ENCODE measurements around the gene MUCL3.
"Not testable (repeated sequence)": the region's sequence is repeated elsewhere in the genome, so short reads cannot be mapped to it uniquely, and the experiment has no call there.

The MUCL3 gene

GRCh38 chr6:30913721-30914075, 27.1 kb upstream of the MUCL3 start:
- DNase-seq (ENCODE audit: low read depth) = no peak

DNA sequence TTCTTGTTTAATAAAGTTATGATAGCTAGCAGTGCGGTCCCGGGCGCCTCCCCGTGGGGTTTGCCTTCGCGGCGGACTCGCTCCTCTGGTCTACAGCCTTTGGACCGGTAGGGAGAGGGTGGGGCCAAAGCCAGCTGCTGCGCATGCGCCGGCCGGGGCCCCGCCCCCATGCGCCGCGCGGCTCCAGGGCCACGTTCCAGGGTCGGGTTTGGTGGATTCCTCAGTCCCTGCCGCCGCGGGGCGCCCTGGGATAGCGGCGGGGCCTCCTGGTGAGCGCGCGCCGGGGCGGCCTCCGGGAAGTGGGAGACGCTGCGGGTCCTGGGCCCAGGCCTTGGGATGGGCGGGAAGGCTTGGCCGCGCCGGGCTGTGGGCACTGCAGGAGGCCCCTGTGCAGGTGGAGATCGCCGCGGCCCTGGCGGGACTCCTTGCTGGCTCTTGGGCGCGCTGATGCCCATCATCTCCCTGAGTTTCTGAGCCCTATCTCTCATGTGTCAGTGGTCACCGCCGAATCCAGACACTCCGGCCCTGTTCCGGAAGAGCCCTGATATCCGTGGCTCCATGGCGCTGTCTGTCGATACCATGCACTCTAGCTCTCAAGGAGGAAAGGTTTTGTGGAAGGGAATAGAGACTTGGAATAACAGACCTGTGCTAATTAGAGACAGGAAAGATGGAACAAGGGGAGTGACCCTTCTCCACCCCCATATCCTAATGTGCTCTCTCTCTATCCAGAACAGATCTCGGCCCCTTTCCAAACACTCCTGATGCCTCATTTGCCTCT, 26.5 kb upstream of the MUCL3 start, which contains the start of gene VARS2:
TSS of gene VARS2 (plus strand) at position 163 of the 778 bp plus-strand sequence. CDS start at position 762, 599 bp downstream.
- DNase-seq (ENCODE audit: low read depth) = peak; percentile 90

- no peak for DNase-seq (ENCODE audit: low read depth)
Measured at GRCh38 chr6:30914854-30915590, 25.8 kb upstream of the MUCL3 start.

GRCh38 chr6:30915591-30915946, 25.2 kb upstream of the MUCL3 start:
- peak; percentile 67 for DNase-seq (ENCODE audit: low read depth)

- no peak for DNase-seq (ENCODE audit: low read depth)
Measured at GRCh38 chr6:30917041-30917440, 23.7 kb upstream of the MUCL3 start.

DNA sequence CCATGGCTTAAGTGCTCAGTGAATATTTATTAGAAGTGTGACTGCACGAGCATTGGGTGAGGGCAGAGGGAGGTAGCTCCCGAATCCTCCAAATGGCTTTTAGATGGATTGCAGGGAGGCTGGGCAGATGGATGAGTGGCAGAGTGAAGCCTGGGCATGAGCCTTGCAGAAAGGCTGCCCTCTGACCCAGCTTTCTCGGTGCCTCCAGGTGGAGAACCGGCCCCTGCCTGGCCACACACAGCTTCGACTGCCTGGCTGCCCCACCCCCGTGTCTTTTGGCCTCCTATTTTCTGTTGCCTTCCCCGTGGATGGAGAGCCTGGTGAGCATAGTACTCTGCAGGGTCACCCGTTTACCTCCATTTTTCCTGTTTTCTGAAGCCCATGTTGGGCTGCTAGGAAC, 23.3 kb upstream of the MUCL3 start:
- no peak for DNase-seq (ENCODE audit: low read depth)

DNA sequence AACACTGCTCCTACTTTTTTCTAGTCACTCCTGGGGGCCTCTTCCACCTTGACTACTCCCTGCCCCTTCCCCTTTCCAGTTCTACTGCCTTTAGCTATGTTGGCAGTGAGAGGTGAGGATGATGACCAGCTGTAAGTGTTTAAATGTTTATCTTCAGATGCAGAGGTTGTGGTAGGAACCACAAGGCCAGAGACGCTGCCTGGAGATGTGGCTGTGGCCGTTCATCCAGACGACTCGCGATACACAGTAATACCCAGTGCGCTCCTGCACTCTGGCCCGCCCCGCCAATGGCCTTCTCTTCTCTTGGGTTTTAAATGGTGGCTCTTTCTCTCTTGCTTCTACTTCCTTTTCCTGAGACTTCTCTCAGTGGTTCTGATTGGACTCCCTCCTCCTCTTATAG, 22.1 kb upstream of the MUCL3 start:
- DNase-seq (ENCODE audit: low read depth) = no peak

DNA sequence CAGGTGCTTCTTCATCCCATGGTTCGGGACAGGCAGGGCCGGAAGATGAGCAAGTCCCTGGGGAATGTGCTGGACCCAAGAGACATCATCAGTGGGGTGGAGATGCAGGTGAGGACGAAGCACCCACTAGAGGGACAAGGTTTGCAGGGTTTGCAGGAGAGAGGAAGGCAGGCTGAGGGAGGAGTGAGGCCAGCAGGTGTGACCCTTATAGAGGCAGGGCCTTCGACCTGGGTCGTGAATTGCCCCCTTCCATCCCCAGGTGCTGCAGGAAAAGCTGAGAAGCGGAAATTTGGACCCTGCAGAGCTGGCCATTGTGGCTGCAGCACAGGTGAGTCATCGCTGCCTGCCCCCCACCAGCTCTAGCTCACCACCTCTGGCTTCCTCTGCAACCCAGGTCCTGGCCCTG, 18.3 kb upstream of the MUCL3 start:
- DNase-seq (ENCODE audit: low read depth) = no peak

DNA sequence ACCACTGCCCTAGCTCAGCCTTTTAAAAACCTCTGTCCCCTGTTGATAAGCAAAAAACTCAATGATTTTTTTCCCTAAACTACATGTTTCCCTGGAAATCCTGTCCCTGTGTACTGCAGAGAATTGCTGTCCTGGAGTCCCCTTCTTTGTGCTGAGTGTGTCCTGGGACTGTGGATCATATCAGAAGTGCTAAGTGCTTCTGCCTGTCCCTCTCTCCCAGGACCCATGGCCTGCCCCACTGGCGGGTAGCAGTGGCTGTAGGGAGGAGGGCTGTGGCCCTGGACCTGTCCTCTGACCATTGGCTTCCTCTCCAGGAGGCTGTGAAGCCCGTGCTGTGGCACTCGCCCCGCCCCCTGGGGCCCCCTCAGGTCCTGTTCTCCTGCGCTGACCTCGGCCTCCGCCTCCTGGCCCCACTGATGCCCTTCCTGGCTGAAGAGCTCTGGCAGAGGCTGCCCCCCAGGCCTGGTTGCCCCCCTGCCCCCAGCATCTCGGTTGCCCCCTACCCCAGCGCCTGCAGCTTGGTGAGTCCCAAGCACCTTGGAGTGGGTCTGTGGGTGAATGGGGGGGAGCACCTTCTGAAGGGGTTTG, 16.6 kb upstream of the MUCL3 start:
- DNase-seq (ENCODE audit: low read depth) = not testable (repeated sequence)

DNA sequence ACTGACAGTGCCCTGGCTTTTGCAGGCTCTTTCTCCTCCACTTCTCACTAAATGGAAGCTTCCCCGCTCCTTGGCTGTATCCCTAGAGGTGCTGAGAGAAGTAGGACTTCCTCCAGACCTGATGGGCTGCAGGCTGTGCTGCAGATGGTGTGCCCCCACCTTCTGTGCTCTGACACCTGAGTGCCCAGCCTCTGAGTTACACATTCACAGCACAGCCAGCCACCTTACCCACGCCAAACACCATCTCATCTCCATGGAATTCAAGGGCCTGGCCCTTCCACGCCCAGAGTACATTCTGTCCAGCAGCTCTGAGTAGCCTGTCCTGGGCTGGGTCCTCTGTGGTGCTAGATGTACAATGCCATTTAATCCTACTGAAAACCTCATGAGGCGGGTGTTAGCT, 14.1 kb upstream of the MUCL3 start:
- DNase-seq (ENCODE audit: low read depth) = no peak

DNA sequence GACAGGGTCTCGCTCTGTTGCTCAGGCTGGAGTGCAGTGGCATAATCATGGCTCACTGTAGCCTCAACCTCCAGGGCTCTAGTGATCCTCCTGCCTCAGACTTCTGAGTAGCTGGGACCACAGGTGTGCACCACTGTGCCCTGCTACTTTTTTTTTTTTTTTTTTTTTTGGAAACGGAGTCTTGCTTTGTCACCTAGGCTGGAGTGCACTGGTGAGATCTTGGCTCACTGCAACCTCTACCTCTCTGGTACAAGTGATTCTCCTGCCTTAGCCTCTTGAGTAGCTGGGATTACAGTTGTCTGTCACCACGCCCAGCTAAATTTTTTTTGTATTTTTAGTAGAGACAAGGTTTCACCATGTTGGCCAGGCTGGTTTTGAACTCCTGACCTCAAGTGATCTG, 13.7 kb upstream of the MUCL3 start:
- not testable (repeated sequence) for DNase-seq (ENCODE audit: low read depth)

DNA sequence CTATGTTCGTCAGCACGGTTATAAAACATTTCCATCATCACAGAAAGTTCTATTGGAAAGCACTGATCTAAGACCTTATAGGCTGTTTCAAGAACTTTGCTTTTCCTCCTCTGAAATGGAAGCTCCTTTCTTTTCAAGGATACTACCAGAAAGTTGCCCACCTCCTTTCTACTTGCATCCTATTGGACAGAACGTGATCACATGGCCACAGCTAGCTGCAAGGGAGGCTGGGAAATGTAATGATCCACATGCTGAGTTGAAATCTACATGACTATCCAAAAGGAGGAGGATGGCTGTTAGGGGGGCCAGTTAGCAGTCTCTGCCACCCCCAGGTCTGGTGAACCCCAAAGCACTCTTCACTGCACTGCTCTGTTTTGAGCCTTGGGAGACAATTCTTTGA, 12.1 kb upstream of the MUCL3 start:
- DNase-seq (ENCODE audit: low read depth) = no peak

DNA sequence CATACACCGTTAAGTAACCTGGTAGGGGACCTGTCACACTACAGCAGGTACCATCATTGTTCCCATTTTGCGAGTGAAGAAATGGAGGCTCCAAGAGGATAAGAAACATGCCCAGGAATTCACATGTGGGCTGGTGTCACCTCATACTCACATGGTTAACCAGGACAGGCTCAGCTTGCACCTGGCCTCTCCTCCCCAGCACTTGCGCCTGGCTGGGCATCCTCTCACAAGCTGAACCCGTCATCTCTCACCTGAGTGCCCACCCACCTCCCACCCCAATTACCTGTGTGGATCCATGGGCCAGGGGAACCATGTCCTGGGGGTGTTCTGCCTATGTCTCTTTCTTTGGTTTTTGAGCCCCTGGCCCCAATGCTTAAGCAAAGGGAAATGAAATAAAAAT, 10.3 kb upstream of the MUCL3 start:
- no peak for DNase-seq (ENCODE audit: low read depth)

GRCh38 chr6:30931272-30931671, 9.5 kb upstream of the MUCL3 start:
- DNase-seq (ENCODE audit: low read depth) = no peak

GRCh38 chr6:30931969-30932645, 8.7 kb upstream of the MUCL3 start, which contains the start of gene SFTA2:
Gene SFTA2 (minus strand): TSS chr6:30932170. CDS start chr6:30932096, 74 bp downstream.
- no peak for DNase-seq (ENCODE audit: low read depth)

DNA sequence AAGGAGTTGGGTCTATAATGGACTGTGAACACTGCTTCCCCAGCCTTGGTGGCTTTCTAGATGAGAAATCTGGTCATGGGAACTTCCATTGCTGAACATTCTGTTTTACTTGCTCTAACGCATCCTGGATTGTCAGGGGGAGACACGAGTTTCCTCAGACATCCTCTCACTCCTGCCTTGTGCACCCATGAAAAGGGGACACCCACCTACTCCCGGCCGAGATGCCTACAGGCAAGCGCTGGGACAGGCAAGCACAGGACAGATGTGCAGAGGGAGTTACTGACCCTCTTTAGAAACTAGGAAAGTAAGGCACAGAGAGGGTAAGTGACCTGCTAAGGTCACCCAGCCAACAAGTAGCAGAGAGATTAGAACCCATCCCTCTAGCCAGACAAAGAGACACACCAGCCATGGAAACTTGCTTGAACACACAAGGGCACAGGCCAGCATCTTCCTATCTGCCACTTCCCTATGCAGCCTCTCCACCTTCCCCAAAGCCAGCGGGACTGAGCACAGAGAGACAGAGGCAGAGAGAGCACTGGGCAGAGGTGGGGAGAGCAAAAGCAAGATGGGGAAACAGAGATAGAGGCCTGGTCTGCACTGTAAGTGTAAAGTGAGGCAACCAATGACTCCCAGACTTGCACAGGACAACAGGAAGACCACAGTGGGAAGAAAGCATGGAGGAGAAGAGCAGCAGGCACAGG, 8.0 kb upstream of the MUCL3 start:
- DNase-seq (ENCODE audit: low read depth) = no peak

- DNase-seq (ENCODE audit: low read depth) = no peak
Measured at GRCh38 chr6:30935018-30935417, 5.8 kb upstream of the MUCL3 start.

DNA sequence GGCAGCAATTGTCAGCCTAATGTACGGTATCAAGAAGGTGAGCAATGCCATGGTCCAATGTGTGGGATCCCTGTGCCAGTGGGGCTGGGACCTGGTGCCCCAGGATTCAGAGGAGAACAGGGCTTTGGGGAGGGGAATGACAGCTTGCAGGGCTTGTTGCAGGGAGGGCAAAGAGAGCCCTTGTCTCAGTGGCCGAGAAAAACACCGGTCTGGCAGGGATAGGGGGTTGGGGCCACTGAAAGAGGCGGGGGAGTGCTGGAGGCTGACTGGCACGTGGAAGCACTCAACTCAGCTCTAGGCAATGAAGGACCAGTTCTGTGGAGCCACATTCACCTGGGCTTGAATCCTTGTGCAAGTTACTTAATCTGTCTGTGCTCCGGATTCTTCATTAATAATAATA, 3.5 kb upstream of the MUCL3 start:
- no peak for DNase-seq (ENCODE audit: low read depth)

GRCh38 chr6:30938730-30939129, 2.0 kb upstream of the MUCL3 start:
- no peak for DNase-seq (ENCODE audit: low read depth)

GRCh38 chr6:30939473-30939872, 1.3 kb upstream of the MUCL3 start:
- no peak for DNase-seq (ENCODE audit: low read depth)

- DNase-seq (ENCODE audit: low read depth) = peak; percentile 62
Measured at GRCh38 chr6:30942338-30943060, 1.7 kb downstream of the MUCL3 start.

Data from fibroblast of the conjunctiva (primary cell).